ENCODE data around the gene NOTCH3. TPM values are rescaled to one million over a fixed set of nuclear protein-coding genes. Genes with fewer than 3 reads are reported as not detected.

The NOTCH3 gene
- total and polyA plus RNA-seq, 3 donors from 2014 or later: 11.4 to 16.8 (median 16.1) TPM

DNA sequence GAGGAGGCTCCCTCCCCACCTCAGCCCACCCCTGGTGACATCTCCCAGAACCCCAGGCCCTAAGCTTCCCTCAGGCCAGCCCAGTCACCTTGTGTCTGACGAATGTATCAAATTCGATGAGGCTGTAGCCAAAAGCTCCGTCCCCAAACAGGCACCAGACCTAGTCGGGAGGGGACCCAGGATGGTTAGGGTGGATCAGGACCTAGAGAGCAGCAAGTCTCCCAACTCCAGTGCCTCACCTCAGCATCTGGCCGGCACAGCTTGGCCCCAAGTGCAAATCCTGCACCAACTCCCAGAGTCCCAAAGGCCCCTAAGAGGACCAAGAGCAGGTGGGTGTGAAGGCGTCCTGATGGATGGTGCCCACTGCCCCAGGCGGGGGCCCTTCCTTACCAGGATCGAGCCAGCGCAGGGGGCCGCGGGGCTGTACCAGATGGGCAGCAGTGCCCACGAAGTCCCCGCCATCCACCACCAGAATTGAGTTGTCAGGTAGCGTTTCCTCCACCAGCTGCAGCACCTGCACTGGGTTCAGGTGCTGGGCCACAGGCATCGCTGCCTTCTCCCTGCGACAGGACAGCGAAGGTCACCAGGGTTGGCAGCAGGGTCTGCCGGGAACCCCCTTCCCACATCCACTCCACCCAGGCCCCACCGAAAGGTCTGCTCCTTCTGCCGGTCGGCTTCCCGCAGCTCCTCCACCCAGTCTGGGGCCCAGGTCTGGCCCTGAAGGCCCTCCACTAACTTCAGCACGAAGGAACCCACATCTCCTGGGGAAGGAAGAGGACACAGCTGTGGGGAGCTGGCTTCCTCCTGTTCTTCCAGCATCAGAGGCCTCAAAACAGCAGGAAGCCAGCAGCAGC, 84.8 kb downstream of the NOTCH3 start:
- H3K27ac ChIP-seq: peak overlapping the region; percentile 1 to 50
- 79 to 92% methylated on average over 10 to 23 of the region's 23 CpGs for WGBS, 2 donors
- H3K4me1 ChIP-seq: peaks cover 4% of the 10 kb centered on the region
- intact Hi-C loops (cut with DNase I; ENCODE audit: low total_unique reads): no loop called here
- H3K4me3 ChIP-seq: no peak overlapping the region
- H3K36me3 ChIP-seq (ENCODE audit: low read depth, missing control alignments): no peaks in the 10 kb centered on the region
- H3K9me3 ChIP-seq: no peaks in the 10 kb centered on the region
- H3K27me3 ChIP-seq: no peaks in the 10 kb centered on the region
- DNase-seq: no peak
- TF ChIP-seq, protein P1, sequence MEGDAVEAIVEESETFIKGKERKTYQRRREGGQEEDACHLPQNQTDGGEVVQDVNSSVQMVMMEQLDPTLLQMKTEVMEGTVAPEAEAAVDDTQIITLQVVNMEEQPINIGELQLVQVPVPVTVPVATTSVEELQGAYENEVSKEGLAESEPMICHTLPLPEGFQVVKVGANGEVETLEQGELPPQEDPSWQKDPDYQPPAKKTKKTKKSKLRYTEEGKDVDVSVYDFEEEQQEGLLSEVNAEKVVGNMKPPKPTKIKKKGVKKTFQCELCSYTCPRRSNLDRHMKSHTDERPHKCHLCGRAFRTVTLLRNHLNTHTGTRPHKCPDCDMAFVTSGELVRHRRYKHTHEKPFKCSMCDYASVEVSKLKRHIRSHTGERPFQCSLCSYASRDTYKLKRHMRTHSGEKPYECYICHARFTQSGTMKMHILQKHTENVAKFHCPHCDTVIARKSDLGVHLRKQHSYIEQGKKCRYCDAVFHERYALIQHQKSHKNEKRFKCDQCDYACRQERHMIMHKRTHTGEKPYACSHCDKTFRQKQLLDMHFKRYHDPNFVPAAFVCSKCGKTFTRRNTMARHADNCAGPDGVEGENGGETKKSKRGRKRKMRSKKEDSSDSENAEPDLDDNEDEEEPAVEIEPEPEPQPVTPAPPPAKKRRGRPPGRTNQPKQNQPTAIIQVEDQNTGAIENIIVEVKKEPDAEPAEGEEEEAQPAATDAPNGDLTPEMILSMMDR (IDR thresholded peaks at IDR 0.05): no peak
- no peak for TF ChIP-seq POLR2A (IDR thresholded peaks at IDR 0.05)

DNA sequence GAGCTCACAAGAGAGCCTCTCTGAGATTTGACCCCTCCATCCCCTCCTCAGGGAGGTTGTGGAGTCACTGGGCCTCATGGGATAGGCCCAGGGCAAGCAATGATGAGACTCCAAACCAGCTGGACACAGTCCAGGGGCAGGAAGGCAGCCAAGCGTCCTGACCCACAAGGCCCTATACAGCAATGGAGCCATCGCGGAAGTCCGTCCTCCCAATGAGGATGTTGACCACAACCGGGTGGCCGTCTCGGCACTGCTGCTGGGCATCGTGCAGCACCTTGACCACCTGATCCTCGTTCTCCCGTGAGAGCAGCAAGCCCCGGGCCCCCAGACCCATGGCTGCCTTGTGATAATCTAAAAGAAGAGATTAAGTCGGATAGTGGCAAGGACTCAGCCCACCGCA, 85.7 kb downstream of the NOTCH3 start:
- Histone ChIP-seq H3K36me3 (ENCODE audit: low read depth, missing control alignments) (no peaks in the 10 kb centered on the region), H3K27me3 (no peaks in the 10 kb centered on the region), H3K4me1 (peaks cover 4% of the 10 kb centered on the region), H3K9me3 (no peaks in the 10 kb centered on the region), H3K4me3 (no peak overlapping the region), H3K27ac (peak overlapping the region; percentile 1 to 50)
- 65% methylated on average over 13 of the region's 13 CpGs; no CpG with 5 or more reads in 1 of the 2 donors for WGBS, 2 donors
- intact Hi-C loops (cut with DNase I; ENCODE audit: low total_unique reads): no loop called here
- no peak for TF ChIP-seq POLR2A (IDR thresholded peaks at IDR 0.05)
- TF ChIP-seq, protein P1 (IDR thresholded peaks at IDR 0.05): no peak
- DNase-seq: peak; percentile 64

DNA sequence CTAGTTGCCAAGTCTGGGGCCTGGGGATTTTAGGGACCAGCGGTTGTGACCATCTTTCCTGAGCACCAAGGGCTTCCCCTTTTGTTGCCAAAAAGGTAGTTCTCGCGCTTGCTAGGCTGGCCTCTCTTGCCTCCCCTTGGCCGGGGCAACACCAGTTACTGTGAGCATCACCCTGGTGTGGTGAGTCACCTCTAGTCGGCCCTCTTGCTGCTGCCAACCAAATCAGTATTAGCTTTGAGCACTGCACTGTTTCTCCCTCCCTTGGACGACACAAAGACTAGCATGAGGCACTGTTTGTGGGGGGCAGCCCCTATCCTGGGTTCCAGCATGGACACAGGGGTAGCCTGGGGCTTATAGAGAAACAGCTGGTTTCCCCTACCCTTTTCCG, 86.6 kb downstream of the NOTCH3 start:
- peaks cover 4% of the 10 kb centered on the region for H3K4me1 ChIP-seq
- H3K27me3 ChIP-seq: no peaks in the 10 kb centered on the region
- peak overlapping the region; percentile 36 to 56 for H3K4me3 ChIP-seq
- H3K9me3 ChIP-seq: no peaks in the 10 kb centered on the region
- TF ChIP-seq POLR2A (IDR thresholded peaks at IDR 0.05): no peak
- TF ChIP-seq, protein P1 (IDR thresholded peaks at IDR 0.05): no peak
- 52 to 56% methylated on average over 7 of the region's 7 CpGs for WGBS, 2 donors
- H3K27ac ChIP-seq: no peak overlapping the region
- intact Hi-C loops (cut with DNase I; ENCODE audit: low total_unique reads): no loop called here
- no peaks in the 10 kb centered on the region for H3K36me3 ChIP-seq (ENCODE audit: low read depth, missing control alignments)
- DNase-seq: no peak

DNA sequence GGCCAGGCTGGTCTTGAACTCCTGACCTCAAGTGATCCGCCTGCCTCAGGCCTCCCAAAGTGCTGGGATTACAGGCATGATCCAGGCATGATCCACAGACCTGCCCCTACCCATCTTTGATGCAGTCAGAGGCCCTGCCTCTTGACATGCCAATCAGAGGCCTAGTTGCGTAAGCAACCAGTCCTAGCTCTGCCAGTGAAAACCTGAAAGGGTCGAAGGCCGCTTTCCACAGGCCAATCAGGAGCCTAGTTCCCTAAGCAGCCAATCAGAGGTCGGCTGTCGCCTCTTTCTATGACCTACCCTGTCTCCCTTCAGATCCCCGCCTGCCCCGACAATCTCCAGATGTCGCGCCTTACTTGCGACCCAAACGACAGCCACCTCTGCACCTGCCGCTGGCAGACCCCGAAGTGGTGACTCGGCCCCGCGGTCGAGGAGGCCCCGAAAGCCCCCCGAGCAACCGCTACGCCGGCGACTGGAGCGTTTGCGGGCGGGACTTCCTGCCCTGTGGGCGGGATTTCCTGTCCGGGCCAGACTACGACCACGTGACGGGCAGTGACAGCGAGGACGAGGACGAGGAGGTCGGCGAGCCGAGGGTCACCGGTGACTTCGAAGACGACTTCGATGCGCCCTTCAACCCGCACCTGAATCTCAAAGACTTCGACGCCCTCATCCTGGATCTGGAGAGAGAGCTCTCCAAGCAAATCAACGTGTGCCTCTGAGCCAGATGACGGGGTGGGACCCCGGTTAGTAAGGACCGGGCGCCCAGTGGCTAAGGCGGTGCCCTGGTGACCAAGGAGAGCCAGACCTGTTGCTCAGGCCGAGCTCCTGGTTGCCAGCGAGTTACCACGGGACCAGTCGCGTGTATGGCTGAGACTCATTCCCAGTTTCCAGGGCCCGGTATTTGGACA, 87.3 kb downstream of the NOTCH3 start:
- Histone ChIP-seq H3K4me3 (peak overlapping the region; percentile 36 to 56), H3K4me1 (peaks cover 8% of the 10 kb centered on the region), H3K9me3 (no peaks in the 10 kb centered on the region), H3K27ac (peak overlapping the region; percentile 50 to 55), H3K27me3 (no peaks in the 10 kb centered on the region), H3K36me3 (ENCODE audit: low read depth, missing control alignments) (no peaks in the 10 kb centered on the region)
- TF ChIP-seq, protein P1 (IDR thresholded peaks at IDR 0.05): no peak
- TF ChIP-seq POLR2A (IDR thresholded peaks at IDR 0.05): no peak
- intact Hi-C loops (cut with DNase I; ENCODE audit: low total_unique reads): no loop called here
- 42 to 71% methylated on average over 7 to 57 of the region's 58 CpGs for WGBS, 2 donors
- DNase-seq: peak; percentile 84
